HG03095 (cell line): Measurements from ENCODE around the gene PRSS22.

ENCODE experiments used
- ATAC-seq: cut with Tn5 transposase; IDR thresholded peaks from one replicate; pipeline ENCODE4 v1.9.1; 2021; ENCODE audit warnings: moderate library complexity; ENCODE audit not compliant: unreplicated experiment

The PRSS22 gene

DNA sequence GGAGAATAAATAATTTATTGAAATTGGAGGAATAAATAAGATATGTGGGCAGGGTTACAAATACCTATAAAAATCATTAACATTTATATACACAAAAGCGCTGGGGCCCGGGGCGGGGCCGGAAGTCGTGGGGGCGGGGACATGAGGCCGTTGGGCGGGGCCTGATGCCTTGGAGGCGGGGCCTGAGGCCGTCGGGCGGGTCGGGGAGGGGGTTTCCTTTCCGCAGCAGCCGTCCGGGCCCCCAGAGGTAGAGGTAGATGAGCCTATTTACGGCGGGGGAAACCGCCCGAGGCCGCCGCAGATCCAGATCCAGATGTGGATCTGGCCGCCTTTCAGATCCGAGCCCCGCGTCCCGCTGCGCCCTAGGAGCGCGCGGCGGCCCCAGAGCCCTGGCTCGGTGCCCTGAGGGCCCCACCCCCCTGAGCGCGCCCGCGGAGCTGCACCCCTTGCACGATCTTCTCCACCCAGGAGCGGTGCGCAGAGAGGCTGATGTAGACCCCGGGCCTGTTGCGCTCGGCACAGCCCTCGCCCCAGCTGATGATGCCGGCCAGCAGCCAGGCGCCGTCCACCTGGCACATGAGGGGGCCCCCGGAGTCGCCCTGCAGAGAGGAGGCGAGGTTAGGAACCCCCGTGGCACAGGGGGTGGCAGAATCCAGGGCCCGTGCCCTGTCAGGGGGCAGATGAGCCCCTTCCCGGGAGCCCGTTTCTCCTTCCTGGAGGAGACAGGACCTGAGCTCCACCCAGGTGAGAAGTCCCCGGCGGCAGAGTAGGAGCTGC is 5.1 kb downstream of the PRSS22 start:
- no peak for ATAC-seq

DNA sequence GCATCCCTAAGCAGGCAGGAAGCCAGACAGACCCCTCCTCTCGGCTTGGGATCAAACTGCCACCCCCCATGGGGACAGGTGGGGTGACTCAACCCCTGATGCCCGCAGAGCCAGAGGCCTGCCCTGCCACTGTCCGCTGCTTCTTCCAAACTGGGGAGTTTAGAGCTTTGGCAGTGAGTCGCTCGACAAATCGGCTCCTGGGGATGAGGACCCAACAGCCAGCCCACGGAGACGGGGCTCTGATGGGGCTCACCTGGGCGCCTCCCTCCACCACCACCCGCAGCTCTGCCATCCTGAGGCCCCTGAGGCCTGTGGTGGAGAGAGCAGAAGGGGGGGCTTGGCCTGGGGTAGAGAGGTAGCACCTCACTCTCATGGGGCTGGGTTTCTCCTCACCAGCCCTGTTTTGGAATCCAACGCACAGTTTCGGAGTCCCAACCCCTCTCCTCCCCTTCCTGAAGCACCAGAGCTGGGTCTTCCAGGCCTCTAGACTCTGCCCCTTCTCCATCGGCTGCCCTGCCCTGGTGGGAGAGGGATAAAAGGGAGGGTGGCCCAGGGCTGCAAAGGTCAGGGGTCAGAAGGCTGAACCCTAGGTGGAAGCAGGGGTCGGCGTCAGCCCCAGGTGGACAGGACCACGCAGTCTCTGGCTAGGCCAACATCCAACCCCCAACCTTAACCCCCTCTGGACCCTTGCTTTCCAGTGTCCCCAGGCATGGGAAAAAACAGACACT is 5.8 kb downstream of the PRSS22 start:
- ATAC-seq: no peak

DNA sequence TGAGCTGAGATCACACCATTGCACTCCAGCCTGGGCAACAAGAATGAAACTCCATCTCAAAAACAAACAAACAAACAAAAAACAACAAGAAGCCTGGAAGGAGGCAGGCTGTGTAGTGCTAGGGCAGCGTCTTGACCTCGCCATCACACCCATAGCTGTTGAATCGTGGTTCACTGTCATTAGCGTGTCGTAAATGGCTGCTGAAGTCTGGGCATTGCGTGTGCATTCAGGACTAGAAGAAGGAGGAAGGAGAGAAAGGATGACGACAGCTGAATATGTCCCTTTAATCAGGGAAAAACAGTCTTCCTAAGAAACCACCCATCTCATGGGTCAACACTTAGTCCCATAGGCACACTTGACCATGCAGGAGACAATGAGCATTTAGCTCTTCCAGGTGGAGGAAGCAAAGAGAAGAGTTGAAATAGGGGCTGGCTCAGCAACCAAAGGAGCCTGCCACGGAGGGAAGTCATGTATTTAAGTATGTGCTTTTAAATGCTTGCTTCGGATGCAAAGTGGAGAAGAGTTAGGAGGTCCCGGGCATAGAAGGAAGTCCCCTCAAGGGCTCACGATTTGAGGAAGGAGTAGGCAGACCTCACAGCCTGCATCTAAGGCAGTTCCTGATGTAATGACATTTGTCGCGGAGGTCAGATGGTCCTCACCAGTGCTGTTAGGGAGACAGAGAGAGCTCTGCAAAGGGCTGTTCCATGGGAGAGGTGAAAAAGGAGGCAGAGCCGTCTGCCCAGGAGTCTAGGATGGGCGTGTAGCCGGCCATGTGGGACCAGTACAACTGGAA is 8.8 kb downstream of the PRSS22 start:
- no peak for ATAC-seq

DNA sequence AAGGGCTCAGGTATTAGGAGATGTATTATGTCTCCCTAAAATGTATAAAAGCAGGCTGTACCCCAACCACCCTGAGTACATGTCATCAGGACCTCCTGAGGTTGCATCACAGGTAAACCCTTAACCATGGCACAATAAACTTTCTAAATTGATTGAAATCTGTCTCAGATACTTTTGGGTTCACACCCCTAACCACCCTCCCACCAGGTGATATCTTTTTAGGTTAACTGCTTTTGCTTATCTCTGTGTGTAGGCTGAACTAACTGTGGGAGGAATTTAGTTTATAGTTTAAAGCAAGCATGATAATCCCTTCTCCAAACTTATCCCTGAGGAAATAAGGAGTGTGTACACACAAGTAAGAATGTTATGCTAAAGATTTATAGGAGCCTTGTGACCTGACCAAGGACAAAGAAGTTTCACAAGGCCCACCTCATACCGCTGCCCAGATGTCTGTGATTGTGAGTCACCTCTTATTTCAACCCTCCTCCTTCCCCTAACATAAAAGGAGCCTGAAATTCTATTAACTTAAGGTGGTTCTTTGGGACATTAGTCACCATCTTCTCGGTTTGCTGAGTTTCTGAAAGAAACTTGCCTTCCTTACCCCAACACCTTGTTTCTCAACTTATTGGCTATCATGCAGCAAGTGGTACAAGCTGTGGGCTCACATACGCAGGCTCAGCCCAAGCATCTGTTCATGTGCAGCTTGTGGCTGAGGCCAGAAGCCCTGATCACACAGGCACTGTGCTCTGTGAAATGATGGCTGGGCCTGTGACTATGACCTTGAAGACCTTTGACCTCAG is 11.3 kb downstream of the PRSS22 start:
- no peak for ATAC-seq

DNA sequence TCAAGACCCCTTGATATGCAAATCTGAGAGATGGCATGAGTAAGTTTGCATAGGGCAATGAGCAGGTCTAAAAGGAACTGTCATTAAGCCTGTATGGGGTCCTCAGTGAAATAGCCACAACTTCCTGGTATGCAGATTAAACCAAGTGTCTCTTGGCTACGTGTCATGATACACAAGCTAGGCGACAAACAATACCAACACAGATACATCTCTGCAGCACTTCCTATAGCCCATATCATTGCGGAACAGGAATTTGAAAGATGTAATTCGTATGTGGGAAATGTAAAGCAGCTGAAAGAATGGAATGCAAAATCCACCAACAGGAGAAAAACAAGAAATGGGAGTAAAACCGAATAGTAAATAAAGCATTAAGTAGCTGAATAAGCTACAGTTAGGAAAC is 12.9 kb downstream of the PRSS22 start:
- no peak for ATAC-seq

DNA sequence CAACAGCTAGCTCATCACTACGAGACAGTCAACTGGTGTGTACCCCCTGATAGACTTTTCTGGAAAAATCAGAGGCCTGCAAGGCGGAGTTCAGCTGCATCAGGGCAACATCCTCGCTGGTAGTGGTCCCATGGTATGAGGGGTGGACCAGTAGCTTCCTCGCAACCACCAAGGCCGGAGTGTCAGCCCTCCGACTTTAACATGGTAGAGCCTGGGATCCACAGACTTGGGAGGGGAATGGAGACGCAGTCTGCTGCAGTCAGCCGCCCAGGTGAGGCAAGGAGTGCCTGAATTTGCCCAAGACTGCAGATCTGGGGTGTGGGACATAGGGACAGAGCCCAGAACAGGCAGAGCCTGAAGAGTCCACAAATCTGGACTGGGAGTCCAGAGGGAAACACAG is 14.4 kb downstream of the PRSS22 start:
- ATAC-seq: no peak

DNA sequence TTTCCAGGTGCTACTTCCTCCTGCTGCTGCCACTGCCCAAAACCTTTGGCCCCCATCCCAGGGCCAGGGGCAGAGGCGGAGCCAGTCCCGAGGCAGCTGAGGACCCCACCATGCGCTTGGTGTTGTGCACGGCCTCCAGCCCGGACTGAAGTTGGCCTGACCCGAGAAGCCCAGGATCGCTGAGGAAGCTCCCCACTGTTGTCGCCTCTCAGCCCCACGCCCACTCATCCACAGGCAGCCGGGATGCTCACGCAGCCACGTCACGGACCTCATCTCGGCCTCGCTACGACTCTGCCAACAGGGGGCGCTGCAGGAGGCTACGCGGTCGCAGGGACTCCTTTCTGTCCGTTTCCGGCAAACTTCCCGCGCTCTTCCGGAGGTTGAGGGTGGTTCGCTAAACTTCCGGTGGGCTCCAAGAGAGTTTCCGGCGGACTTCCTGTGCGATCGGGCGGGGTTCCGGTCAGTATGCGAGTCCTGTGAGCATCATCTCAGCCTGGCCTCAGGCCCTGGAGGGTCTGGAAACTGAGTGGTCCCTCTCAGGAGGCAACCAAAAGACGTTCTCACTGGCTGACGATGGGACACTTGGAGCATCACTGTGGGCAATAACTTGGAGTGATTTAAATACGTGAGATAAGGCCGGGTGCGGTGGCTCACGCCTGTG is 15.5 kb downstream of the PRSS22 start:
- ATAC-seq: no peak

DNA sequence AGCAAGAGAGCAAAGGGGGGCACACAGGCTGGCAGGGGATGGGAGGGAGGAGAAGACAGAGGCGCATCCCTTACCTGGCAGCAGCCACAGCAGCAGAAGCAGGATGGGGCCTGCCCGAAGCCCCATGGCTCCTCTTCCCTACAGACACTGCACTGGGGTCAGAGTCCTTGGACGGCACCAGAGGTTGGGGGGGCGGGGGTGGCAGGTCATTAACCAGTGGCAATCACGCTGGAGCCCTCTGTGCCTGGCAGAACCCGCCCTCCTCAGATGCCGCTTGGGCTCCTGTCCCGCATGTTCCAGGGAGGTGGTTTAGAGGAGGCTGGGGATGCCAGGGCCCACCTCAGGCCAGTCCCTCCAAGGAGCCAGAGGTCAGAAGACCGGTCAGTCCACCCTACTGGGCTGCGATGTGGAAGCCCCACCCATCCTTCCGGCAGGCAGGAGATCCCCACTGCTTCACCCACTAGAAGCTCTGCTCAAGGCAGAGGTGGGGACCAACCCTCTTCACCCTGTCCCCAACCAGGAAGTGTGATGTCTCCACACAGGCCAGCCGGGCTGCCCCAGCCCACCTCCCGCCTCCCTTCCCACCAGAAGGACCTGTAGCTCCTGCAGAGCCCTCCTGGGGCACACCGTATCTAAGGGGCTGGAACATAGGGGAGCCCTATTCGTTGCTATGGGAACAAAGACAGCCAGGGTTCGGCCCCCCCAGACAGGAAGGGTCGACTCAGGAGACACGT is 16.2 kb downstream of the PRSS22 start:
- ATAC-seq: no peak

DNA sequence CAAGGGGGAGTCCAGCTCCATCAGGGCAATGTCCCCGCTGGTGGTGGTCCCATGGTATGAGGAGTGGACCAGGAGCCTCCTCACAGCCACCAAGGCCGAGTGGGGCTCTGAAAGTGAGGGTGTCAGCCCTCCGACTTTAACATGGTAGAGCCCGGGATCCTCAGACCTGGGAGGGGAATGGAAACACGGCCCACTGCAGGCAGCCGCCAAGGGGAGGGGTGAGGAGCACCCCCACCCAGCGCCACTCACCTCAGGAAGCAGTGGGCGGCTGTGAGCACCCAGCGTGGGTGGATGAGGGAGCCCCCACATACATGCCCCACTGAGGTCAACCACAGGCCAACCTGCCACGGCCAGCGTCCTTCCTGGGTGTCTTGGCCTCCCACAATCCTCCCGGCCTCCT is 17.1 kb downstream of the PRSS22 start:
- no peak for ATAC-seq

DNA sequence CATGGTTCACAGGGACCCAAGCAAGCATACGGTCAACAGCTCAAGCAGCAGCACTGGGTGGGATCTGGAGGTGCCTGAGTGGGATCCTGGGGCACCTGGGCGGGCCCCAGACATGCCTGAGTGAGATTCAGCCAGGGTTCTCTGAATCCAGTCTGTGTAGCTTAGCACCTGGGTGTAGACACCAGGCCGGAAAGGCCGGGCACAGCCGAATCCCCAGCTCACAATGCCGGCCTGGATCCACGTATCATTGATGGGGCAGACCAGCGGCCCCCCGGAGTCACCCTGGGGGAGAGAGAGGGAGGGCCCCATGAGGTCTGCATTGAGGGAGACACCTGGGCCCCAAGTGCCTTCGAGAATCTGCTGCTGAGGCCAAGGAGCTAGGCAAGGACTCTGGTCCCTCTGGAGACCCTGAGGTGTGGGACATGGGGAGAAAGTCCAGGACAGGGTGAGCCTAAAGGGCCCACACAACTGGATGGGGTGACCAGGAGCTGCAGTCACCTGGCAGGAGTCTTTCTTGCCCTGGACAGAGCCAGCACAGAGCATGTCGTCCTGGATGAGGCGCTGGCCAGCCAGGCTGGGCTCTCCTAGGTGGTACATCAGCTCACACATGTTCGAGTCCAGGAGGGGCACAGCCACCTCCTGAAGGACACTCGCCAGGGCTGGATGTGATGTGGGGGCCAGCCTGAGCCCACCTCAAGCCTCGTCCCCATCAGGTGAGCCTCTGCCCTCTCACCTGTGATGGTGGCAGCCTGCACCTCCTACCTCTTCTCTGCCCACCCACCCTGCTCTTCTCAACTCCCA is 18.1 kb downstream of the PRSS22 start:
- no peak for ATAC-seq

DNA sequence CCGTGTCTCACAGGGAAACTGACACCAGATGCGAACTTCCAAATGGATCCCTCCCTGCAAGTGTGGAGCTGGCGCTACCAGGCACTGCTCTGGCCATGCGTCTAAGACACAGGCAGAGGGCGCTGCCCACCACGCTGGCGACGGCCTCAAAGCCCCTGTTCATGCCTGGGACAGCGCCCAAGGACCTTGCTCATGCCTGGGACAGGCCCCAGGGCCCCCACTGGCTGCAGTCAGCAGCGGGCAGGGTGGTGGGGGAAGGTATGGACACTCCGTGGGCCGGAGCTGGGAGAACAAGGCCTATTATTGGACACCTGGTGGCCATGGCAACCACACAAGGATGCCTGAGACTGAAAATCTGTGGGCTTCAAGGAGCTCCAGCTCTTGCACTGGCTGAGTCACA is 19.0 kb downstream of the PRSS22 start:
- ATAC-seq: no peak

DNA sequence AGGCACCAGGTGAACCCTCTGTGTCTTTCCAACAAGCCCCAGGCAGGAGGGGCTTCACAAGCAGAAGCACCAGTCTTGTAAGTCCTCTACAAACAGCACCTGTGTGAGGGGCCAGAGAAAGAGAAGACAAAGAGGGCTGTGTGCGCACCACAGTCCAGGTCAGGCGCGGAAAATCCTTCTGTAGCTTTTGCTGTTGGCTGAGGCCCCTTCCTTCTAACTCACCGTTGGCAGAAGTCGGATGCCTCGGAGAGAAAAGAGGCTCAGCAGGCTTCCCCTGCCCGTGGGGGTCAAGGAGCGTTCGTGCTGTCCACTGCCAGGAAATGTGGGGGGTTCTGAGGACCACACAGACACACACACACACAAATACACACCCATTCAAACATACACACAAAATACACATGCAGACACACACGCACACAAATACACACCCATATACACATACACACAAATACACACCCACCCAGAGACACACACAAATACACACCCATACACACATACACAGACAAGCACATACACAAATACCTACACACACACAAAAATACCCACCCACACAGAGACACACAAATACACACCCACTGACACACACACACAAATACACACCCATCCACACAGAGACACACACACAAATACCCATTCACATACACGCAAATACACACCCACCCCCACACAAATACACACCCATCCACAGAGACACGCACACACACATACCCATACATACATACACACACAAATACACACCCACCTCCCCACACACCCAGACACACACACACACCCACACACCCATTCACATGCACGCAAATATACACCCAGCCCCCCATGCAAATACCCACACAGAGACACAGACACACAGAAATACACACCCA is 21.1 kb downstream of the PRSS22 start:
- no peak for ATAC-seq

DNA sequence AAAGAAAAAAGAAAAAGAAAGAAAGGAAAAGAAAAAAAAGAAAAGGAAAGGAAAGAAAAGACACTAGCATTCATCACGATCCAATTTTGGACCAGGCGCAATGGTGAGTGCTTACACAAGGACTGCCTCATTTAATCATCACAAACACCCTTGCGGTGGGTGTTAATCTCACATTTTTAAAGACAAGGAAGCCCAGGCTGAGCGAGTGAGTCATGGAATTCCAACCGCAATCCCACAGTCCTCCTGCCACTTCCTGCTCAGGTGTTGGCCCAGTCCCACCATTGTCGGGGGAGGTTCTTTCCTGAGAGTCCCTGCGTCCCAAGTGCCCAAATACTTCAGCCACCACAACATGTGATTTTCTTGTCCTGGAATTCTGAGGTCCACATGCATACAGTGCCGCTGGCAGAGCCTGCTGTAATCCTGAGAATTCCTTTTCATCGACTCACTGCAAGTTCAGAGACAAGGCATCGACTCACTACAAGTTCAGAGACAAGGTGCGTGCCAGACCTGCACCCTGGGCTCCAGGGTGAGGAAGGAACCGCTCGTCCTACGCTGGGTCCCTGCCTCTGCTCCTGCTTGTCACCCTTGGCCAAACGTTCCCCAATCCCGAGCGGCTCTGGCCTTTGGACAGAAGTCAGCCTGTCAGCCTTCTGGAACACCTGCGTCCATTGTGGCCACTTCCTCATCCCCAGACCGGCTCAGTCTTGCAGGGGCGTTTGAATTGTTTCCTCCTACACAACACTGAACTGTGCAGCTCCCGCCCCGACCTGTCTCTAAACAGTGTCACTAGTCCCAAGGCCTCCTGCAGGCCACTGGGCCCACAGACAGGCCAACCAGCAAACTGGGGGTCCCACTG is 22.1 kb downstream of the PRSS22 start:
- no peak for ATAC-seq

DNA sequence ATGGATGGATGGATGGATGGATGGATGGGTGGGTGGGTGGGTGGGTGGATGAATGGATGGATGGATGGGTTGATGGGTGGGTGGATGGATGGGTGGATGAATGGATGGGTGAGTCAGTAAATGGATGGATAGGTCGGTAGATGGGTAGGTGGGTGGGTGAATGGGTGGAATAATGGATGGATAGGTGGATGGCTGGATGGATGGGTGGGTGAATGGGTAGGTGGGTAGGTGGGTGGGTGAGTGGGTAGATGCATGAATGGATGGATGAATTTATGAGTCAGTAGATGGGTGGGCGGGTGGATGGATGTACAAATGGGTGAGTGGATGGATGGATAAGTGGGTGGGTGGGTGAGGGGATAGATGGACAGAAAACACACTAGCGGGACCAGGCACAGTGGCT is 23.0 kb downstream of the PRSS22 start:
- ATAC-seq: no peak

DNA sequence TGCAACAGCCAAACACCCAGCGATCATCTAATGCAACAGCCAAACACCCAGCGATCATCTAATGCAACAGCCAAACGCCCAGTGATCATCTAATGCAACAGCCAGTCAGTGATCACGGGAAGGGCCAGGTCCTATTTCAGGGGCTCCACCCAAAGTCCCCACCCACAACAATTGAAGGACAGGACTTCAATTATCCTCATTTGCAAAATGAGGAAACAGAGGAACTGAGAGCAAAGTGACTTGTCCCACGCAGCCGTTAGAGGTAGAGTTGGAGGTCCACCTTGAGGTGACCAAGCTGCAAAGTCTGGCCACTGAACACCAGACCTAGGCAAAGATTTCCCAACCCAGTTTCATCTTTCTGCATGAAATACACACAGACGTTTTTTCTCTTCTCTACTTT is 24.2 kb downstream of the PRSS22 start:
- ATAC-seq: no peak

DNA sequence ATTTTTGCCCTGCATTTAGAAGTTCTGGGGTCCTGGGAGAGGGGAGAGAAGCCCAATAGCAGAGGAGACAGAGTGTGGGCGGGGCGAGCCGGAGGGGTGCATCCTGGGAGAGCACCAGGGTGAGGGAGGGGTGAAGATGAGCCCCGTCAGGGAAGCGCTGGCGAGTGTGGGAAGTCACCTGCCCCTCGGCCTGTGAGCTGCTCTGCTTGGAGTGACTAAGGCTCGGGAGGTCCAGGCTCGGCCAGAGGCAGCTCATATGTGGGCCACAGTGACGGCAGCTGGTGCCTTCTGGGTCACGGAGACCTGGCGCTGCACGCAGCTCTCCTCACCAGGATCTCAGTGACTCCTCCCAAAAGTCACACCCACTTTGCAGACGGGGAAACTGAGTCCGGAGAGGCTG is 26.8 kb downstream of the PRSS22 start:
- ATAC-seq: no peak

DNA sequence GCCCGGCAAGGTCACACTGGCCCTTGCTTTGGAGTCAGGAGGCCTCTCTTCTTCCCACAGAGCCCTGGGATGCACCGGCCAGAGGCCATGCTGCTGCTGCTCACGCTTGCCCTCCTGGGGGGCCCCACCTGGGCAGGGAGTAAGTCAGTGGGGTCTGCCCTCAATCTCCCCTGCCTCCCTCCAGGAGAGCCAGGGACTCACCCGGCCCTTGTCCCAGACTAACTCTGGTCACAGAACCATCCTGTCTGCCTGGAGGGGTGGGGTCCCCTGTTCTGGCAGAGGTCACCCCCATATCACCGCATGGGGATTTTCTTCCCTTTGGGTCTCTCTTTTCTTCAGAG is 27.6 kb downstream of the PRSS22 start:
- no peak for ATAC-seq
